HG02943 (cell line): ENCODE results near the gene TNNC1.

Experiments used
- ATAC-seq: cut with Tn5 transposase; IDR thresholded peaks from one replicate; pipeline ENCODE4 v1.9.1; 2021; ENCODE audit warnings: mild to moderate bottlenecking, low read depth, moderate library complexity; ENCODE audit not compliant: unreplicated experiment

Gene TNNC1

DNA sequence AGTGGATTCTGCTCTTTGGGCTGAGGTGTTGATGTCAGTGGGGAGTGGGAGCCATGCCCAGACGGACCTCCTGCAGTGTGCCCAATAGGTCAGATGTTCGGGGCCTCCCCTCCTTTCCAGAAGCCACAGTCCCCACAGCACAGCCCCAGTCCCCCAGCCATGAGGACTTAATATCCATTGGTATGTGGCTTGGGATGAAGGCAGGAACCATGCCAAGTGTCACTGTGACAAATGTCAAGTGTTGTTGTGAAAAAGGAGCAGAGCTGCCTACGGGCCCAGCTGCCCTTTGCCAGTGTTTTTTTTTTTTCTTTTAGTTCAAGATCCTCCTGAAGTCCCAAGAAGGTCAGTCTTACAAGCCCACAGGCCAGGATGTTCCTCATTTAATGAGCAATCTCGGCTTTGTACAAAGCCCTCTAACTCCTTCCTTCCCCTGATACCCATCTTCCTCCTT, 21.1 kb downstream of the TNNC1 start:
- ATAC-seq: no peak

DNA sequence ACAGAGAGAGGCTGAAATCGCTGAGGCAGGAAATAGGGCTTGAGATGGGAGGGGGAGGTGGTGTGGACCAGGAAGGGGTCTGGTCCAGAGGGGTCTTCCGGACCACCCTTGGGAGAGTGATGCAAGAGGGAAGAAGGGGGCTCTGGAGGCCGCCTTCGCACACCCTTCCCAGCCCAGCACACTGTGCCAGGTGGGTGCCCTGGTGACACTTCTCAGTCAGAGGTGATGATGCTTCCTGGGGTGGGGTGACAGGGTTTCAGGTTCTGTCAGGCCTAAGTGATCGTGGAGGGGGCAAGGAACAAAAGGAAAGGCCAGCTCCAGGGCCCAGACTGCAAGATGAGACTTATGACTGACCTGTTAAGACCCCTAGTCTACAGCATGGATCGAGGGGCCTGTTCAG, 21.6 kb downstream of the TNNC1 start:
- ATAC-seq: no peak

DNA sequence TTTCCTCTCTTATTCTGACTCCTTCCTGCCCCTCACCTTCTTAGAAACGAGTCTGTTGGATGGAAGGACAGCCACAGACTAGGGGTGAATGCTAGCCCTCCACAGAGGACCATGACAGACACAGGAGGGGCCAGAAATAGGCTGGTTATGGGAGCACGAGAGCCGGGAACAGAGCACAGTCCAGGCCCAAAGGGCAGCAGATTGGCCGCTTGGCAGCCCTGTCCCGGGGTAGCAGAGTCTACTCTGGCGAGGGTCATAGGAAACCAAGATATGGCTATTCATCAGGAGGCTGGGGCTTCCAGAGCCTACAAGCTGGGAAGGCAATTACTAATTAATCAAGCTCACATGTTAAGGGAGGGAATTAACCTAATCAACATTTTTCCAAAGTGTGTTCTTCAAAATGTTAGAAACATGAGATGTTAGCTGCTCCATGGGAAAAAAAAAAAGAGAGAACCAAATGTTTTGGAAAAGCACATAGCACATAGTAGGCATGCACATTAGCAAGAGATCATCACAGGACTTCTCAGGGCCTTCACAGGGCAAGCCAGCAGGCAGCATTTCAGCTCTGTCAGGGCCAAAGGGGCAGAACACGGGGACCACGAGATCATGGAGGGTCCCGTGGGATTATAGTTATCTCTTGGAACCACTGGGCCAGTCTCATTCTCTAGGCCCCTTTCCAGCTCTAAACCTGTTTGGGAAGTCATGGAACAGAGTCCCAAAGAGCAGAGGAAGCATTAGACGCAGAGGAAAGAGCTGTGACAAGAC, 22.2 kb downstream of the TNNC1 start:
- ATAC-seq: no peak

DNA sequence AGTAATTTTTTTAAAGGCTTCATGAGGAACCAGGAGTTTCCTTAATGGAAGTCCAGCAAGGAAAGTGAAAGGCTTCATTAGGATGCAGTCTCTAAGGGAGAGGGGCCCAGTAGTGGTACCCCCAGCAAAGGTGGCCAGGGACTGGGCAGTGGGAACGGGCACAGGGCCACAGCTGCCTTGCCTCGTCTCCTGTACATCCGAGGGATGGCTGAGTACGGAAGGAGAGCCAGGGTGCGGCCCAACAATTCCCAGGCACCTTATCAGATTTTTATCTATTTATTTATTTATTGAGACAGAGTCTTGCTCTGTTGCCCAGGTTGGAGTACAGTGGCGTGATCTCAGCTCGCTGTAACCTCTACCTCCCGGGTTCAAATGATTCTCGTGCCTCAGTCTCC, 23.4 kb downstream of the TNNC1 start:
- ATAC-seq: no peak

DNA sequence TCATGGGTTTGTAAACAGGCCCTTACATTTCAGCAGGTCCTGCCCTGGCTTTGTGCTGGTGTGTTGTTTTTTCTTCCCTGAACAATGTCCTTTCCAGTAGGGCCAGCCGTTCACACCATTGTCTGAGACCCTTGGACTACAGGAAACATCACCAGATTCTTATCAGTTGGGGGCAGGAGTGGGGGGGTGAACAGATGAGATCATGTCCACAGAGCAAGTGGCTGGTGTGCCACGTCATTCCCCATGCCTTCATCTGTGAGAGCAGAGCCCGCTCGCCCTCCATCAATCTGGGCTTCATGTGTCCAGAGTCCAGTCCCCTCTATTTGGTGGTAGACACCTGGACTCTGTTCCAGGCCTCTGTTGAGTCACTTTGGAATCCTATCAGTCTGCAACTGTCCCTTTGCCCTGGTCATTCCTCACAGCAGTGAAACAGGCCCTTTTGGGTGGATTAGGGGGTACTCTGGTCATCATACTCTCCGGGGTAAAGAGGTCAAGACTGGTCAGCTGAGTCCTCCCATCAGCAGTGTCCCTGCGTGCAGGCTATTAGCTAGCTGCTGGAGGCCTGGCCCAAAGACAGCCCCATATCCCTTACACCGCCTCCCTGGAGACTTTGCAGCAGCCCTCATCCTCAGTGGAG, 23.9 kb downstream of the TNNC1 start:
- ATAC-seq: no peak

DNA sequence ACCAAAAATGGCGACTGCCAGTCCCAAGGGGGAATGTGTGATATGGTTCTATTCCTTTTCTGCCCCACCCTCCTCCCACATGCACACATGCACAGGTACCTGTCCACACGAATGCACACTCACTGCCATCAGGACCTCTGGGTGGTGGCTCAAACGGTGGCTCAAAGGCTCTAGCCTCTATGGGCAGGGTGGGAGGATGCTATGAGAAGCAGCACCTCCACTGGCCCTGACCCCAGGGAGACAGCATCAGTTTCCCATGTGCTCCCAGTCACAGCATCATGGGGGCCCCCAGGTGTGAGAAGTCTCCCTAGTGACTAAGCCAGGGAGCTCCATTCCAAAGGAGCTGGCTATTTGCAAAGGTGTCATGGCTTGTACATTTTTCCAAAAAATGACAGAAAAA, 24.8 kb downstream of the TNNC1 start:
- no peak for ATAC-seq

DNA sequence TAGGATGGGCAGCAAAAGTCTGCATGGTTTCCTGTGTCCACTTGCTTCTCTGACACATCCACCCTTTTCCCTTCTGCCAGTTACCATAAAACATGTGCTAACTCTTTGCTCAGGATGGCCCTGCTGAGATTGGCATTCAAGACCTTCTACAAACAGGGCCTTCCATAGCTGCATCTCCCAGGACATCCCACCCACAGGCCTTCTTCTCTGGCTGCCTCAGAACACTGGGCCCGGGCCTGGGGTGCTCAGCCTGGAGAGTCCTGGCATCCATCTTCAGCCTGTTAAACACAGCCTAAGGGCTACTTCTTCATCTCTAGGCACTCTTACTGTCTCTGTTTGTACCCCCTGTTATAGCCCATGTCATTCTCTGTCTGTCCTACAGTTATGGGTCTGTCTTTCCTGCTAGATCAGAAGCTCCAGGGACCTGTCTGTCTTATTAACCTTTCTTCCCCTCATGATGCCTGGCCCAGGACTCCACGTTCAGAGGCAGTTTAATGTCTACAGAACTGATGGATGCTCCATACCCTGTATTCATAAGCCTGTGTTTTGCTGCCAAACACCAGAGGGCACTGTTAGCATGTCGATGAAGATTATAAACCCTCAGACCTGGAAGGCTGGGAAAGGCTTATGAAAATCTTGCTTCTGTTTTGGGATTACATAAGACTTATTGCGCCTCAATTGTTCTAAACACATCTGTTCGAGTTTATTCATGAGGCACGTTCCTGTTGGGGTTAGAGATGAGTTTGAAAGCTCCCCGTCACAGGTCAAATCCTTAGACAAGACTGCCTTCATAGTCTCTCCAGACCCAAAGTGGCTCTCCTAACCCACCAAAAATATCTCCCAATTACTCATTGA, 25.5 kb downstream of the TNNC1 start:
- no peak for ATAC-seq

DNA sequence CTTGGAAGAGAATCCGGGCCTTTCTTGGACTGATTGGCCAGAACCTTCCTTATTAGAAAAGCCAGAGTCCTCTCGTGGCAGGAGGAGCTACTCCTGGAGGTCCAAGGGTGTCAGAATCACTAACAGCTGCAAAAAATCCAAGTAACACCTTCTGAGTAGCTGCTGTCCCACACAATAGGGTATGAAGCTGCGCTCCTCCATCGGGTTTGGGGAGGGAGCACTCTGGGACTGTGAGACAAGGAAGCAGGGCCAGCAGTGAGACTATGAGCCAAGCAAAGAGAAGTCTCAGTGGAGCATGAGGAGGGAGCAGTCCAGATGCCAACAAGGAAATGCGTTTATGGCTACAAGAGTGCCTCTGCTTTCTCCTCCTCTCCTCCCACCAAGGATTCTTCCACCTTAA, 30.7 kb downstream of the TNNC1 start:
- ATAC-seq: no peak

DNA sequence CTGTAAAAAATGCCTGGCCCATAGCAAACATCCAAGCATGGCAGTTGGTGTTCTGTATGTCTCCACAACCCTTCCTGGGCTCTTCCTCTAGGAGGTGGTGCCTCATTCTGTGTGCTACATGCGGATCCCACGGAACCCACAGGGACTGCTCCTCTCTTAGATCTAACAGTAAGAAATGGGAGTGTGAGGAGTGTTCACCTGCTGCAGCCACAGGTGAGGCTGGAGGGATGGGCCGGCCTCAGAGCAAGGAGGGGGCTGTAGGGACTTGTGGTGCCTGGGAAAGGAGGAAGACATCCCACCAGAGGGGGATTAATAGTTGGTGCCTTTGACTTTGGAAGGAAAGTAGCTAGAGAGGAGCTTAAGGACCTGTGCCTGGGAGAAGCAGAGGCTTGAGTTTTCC, 31.2 kb downstream of the TNNC1 start:
- no peak for ATAC-seq

DNA sequence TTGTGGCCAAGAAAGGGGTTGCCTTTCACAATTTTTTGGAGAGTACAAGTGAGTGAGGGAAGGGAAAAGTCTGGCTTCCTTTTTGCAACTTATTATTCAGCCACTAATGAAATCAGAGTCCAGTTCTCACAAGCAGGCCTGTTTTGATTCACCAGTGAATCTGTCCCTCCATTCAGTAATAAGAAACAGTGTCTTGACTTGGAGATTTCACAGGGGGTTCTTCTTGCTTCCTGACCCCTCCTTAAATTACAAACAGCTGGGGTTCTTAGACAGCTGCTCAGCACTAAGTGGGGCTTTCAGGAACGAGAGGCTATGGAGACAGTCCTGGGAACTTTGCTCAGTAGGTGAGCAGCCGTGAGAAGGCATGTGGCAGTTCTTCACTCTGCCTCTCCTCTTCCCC, 33.5 kb downstream of the TNNC1 start:
- no peak for ATAC-seq

DNA sequence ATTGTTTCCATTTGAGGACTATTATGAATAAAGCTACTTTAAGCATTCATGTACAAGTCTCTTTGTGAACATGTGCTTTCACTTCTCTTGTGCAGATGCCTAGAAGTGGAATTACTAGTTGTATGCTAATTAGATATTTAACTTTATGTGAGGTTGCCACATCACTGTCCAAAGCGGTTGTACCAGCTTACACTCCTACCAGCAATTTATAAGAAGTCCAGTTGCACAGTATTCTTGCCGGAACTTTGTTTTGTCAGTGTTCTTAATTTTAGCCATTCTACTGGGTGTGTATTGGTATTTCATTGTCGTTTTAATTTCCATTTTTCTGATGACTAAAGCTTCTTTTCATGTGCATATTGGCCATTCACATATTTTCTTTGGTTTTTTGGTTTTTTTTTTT, 38.0 kb downstream of the TNNC1 start:
- ATAC-seq: no peak

DNA sequence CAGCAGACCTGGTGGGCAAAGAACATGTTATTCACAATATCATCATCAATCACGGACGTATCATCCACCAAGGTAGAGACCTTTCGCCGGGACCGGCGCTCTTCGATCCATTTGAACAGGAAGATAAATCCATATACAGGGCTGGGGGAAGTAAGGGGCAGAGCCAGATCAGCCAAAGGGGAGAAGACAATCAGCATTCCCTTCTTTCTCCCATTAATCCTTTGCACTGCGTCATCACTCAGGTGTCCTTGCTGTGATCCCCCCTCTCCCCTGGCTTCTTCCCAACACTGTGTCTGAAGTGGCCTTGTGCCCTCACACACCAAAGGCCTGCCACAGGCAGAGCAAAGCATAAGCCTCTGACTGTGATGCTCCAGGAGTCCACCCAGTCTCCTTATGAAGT, 45.4 kb downstream of the TNNC1 start:
- ATAC-seq: no peak

DNA sequence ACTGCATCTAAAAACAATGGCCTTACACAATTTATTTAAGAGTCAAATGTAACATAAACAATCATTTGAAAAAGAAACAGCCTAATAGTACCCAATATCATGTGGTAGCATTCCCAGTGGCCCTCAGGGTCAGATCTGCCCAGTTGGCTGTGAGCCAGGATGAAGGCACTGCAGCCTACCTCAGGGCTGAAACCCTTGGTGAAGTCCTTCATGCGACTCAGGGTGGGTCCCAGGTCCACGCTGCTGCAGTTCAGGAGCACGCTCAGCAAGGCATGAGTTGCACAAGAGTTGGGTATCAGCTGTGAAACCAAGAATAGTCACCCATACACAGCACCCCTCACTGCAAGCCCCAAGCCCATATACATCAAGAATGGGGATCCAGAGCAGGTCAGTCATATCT, 46.1 kb downstream of the TNNC1 start:
- ATAC-seq: no peak

DNA sequence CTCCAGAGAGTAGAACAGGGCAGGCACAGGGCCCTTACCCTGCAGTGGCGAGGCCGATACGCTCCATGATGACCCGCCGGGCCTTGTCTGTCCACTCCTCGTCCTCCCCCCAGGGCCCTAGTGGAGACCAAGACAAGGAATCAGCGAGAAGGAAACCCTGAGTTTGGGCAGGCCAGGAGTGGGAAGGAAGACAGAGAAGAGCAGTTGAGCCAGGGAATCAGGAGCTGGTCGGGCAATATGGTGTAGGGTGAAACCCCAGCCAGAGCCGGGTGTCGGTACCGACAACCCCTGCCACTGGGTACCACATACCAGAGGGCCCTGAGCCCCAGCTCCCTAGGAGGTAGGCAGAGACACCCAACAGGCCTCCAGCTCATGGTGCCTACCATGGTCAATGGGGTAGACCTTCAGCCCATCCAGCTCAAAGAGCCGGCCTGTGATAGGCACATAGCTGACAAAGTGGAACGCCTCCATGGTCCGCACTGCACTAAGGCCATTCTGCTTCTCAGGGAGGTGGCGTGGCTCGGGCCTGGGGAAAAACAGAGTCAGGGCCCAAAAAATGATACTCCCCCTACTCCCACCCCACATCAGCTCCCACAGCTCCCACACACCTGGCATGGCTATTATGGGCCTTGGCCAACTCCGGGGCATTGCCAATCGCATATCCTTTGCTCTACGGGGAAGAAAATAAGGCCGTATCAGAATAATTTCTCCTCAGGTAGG, 46.9 kb downstream of the TNNC1 start:
- ATAC-seq: no peak

DNA sequence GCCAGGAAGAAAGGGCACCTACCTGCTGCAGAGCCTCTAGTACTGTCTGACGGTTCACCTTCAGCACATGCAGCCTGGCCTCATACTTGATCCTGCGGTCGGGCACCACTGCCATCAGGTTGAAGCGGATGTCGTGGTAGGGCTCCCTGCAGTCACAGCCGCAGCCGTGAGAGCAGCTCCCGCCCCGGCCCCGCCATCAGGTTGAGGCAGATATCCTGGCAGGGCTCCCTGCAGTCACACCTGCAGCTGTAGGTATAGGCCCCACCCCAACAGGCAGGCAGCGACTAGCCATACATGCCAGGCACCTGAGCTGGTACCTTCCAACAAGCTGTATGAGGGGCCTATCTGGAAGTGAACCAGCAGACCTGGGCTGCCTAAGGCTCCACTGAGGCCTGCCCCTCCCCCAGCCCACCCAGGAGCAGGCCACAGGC, 47.6 kb downstream of the TNNC1 start:
- no peak for ATAC-seq

DNA sequence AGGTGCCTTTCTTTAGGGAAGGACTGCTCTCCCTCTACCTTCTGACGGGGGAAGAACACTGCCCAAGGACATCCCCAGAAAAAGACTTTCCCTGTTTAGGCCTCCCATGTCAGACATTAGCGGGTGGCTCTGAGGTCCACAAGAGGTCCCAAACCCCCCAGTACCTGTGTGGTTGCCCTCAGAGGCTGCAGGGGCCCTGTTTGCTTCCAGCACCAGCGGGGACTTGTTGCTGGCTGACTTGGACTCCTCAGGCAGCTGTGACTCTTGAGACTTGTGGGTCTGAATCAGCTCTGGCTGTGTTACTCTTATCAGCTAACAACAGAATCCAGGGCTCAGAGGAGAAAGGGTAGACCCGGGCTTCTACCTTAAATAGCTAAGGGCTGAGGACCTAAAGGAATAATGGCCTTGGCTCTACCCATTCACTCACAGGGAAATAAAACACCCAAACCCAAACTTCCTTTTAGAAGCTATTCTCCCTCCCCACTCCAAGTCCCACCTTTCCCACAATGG, 48.2 kb downstream of the TNNC1 start:
- ATAC-seq: no peak

DNA sequence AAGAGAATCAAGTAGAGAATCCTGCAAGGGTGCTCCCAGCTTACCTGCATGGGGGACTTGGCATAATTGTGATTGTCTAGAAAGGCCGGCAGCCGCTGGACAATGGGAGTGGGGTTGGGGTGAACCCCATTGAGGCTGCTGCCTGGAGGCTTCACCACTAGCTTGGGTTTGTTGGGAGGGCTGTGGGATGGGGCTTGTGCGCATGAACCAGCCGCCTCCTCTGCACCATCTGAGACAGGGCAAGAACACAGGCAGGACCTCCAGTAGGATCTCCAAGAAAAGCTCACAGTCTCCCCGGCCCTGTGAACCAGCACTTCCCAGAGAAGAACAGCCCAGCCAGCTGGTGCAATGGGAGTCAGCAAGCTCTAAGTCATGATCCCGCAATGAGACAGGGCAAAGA, 48.8 kb downstream of the TNNC1 start:
- ATAC-seq: no peak

DNA sequence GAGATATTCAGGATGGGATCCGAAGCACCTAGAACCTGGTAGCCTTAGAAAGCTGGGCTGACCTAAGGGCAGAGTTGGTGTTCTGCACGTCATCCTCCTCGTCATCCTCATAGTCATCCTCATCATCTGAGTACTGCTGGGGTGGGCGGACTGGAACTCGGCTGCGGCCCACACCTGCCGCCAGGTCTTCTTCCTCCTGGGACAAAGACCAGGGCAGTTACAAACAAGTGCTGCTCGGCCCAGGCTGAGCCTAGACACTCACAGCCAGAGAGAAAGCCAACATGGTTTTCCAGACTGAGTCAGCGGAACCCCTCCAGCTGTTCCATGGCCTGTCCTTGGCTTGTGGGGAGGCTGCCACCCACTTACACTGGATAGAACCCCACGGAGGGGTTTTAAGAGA, 49.5 kb downstream of the TNNC1 start:
- no peak for ATAC-seq

DNA sequence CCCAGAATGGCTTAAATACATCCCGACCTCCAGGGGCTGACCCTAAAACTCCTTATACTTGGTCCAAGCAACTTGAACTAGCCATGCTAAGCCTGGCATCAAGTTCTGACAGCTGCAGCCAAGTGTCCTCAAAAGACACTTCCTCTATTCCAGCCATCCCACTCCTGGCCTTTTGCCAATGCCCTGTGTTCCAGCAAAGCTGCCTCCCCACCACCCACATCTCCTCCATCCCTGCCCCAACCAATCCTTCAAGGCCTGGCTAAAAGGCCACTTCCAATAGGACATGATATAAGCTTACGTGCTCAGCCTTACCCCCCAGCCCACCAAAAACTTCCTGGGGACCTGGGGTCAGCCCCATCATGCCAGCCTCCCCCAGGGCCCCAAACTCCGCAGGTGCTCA, 49.9 kb downstream of the TNNC1 start:
- ATAC-seq: no peak

DNA sequence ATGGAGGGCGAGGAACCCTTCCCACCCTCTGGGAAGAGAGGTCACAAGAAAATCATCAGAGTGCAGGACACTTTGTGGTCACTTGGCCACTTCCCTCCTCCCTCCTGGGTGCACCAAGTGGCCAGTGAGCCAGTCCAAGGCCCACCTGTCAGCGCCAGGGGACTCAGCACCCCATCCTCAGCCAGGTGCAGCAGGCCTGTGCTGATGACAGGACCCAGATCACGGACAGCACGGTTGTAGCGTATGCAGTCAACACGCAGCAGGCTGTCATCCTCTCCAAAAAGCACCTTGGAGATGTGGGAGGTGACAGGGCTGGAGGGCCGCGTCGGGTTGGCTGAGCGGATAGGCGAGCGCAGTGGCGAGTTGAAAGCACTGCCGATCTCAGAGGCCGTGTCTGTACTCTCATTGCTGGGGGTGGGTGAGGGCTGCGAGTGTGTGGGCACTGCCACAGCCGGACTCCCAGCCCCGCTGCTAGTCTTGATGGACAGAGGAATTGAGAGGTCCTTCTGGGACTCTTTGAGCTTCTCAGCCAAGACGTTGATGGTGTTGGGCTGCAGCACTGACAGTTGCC, 50.5 kb downstream of the TNNC1 start:
- no peak for ATAC-seq
